Stimulated activated CD4-positive, alpha-beta T cell treated with anti-CD3 and anti-CD28 coated beads, Interleukin-4, amount 100 ng/mL, for 4 hours (primary cell): ENCODE data around the gene KRTAP4-16.
"Not testable (repeated sequence)": the region's sequence is repeated elsewhere in the genome, so short reads cannot be mapped to it uniquely, and the experiment has no call there.

Source experiments
- DNase-seq, 2 experiments: peaks; one replicate each; pipeline ENCODE4 v3.0.0-alpha.2; 2020

The KRTAP4-16 gene

GRCh38 chr17:41101586-41102259 is at the start of gene KRTAP4-16:
Gene KRTAP4-16, minus strand, starts transcription at chr17:41102209. Its CDS starts 0 bp downstream, at chr17:41102209.
- DNase-seq, result no peak

- no peak for DNase-seq
These were observed 49.5 kb upstream of the KRTAP4-16 start for GRCh38 chr17:41151525-41151924.

GRCh38 chr17:41150026-41150425 is 48.0 kb upstream of the KRTAP4-16 start:
- DNase-seq, result no peak

- DNase-seq, result no peak
These were observed 47.6 kb upstream of the KRTAP4-16 start, which contains the start of gene KRTAP4-5 for GRCh38 chr17:41149652-41149985. Gene KRTAP4-5, minus strand, starts transcription at chr17:41149825. Its CDS starts 58 bp downstream, at chr17:41149767.

- not testable (repeated sequence) for DNase-seq
These were observed 47.1 kb upstream of the KRTAP4-16 start for GRCh38 chr17:41148971-41149651.

GRCh38 chr17:41147531-41148204 is 45.7 kb upstream of the KRTAP4-16 start:
- no peak for DNase-seq

- no peak for DNase-seq
These were observed 43.3 kb upstream of the KRTAP4-16 start for GRCh38 chr17:41145261-41145660.

GRCh38 chr17:41144846-41145245 is 42.8 kb upstream of the KRTAP4-16 start:
- DNase-seq, result no peak

GRCh38 chr17:41141361-41141760 is 39.4 kb upstream of the KRTAP4-16 start:
- DNase-seq, result no peak

- no peak for DNase-seq
These were observed 38.5 kb upstream of the KRTAP4-16 start, which contains the start of gene KRTAP4-6 for GRCh38 chr17:41140360-41141131. Gene KRTAP4-6, minus strand, starts transcription at chr17:41140544. Its CDS starts 57 bp downstream, at chr17:41140487.

- not testable (repeated sequence) for DNase-seq
These were observed 37.9 kb upstream of the KRTAP4-16 start for GRCh38 chr17:41139865-41140264.

- no peak for DNase-seq
These were observed 32.1 kb upstream of the KRTAP4-16 start for GRCh38 chr17:41133880-41134735.

- DNase-seq, result no peak
These were observed 30.0 kb upstream of the KRTAP4-16 start for GRCh38 chr17:41131979-41132378.

GRCh38 chr17:41127371-41127770 is 25.4 kb upstream of the KRTAP4-16 start:
- no peak for DNase-seq

- no peak for DNase-seq
These were observed 24.4 kb upstream of the KRTAP4-16 start for GRCh38 chr17:41126412-41126811.

- DNase-seq, result no peak
These were observed 23.1 kb upstream of the KRTAP4-16 start for GRCh38 chr17:41125064-41125463.

GRCh38 chr17:41123991-41124371 is 22.0 kb upstream of the KRTAP4-16 start, which contains the start of gene KRTAP4-12:
Gene KRTAP4-12, minus strand, starts transcription at chr17:41124182. Its CDS starts 60 bp downstream, at chr17:41124122.
- not testable (repeated sequence) for DNase-seq

- not testable (repeated sequence) for DNase-seq
These were observed 21.4 kb upstream of the KRTAP4-16 start for GRCh38 chr17:41123292-41123990.

GRCh38 chr17:41121742-41122141 is 19.7 kb upstream of the KRTAP4-16 start:
- no peak for DNase-seq

- not testable (repeated sequence) for DNase-seq
These were observed 18.0 kb upstream of the KRTAP4-16 start for GRCh38 chr17:41119696-41120690.
